IMR-90 (cell line): Measurements from ENCODE around the gene HSBP1L1. TPM values are rescaled to one million over a fixed set of nuclear protein-coding genes. Genes with fewer than 3 reads are reported as not detected.

Source experiments
- ATAC-seq: fragments of 200-7000 bp; cut with Tn5 transposase; 2 replicates; pipeline ENCODE4 v1.9.1; 2020; ENCODE audit warnings: low read depth, mild to moderate bottlenecking, moderate library complexity
- BruUV-seq: library from RNA; stranded (reverse); fragments of 400-500 nt; replicated peaks from 2 replicates; lab custom pipeline; 2021; lab: Mats Ljungman, UMichigan
- CTCF ChIA-PET: fragments of 300-600 bp; formaldehyde crosslinking; extraction: SDS; loops from one replicate; lab custom pipeline; 2021; ENCODE audit warnings: antibody characterized with exemption; lab: Yijun Ruan, JAX
- POLR2A ChIA-PET: fragments of 300-600 bp; sonication (Branson Sonifier 250); formaldehyde crosslinking; loops from one replicate; lab custom pipeline; 2022; ENCODE audit warnings: antibody characterized with exemption; ENCODE audit not compliant: unreplicated experiment; lab: Charles Lee
- DNase-seq: peaks from one replicate; pipeline ENCODE4 v3.0.0; 2013
- H2AFZ ChIP-seq: replicated peaks from 2 replicates; pipeline ENCODE3; 2013; ENCODE audit warnings: low read length, mild to moderate bottlenecking; ENCODE audit not compliant: poor library complexity
- H2AK5ac ChIP-seq: 2 replicates; pipeline ENCODE4 v1.6.1; 2013; ENCODE audit warnings: low read depth, low read length, inconsistent platforms
- H2AK9ac ChIP-seq: replicated peaks from 2 replicates; pipeline ENCODE3; 2013; ENCODE audit warnings: mild to moderate bottlenecking, low read depth, low read length, moderate library complexity; ENCODE audit not compliant: poor library complexity
- H2BK120ac ChIP-seq: 2 replicates; pipeline ENCODE4 v1.6.1; 2013; ENCODE audit warnings: low read depth, low read length, inconsistent platforms
- H2BK15ac ChIP-seq: 3 replicates; pipeline ENCODE4 v1.6.1; 2013; ENCODE audit warnings: low read depth, low read length, inconsistent platforms
- H2BK20ac ChIP-seq: 2 replicates; pipeline ENCODE4 v1.6.1; 2013; ENCODE audit warnings: low read depth, mild to moderate bottlenecking, inconsistent platforms, low read length, moderate library complexity
- H2BK5ac ChIP-seq: 2 replicates; pipeline ENCODE4 v1.6.1; 2013; ENCODE audit warnings: mild to moderate bottlenecking, low read depth, low read length, inconsistent platforms; ENCODE audit not compliant: poor library complexity, severe bottlenecking
- H3K14ac ChIP-seq: replicated peaks from 2 replicates; pipeline ENCODE4 v1.6.1; 2013; ENCODE audit warnings: low read depth, low read length, inconsistent platforms
- H3K18ac ChIP-seq: 2 replicates; pipeline ENCODE4 v1.6.1; 2013; ENCODE audit warnings: low read depth, low read length, control low read depth
- H3K23ac ChIP-seq: 2 replicates; pipeline ENCODE4 v1.6.1; 2013; ENCODE audit warnings: low read depth, low read length, inconsistent platforms
- H3K27ac ChIP-seq: 2 replicates; pipeline ENCODE4 v1.5.1; 2013; ENCODE audit warnings: mild to moderate bottlenecking, control low read depth, low read length; ENCODE audit not compliant: insufficient read depth
- H3K27me3 ChIP-seq: 2 replicates; pipeline ENCODE4 v1.6.1; 2013; ENCODE audit warnings: low read length; ENCODE audit not compliant: control insufficient read depth, insufficient read depth
- H3K36me3 ChIP-seq: 2 replicates; pipeline ENCODE4 v1.6.1; 2013; ENCODE audit warnings: low read length, mixed read lengths; ENCODE audit not compliant: control insufficient read depth, insufficient read depth
- H3K4ac ChIP-seq: 2 replicates; pipeline ENCODE4 v1.6.1; 2013; ENCODE audit warnings: low read depth, low read length, inconsistent platforms
- H3K4me1 ChIP-seq: 2 replicates; pipeline ENCODE4 v1.6.1; 2013; ENCODE audit warnings: low read length, mixed read lengths; ENCODE audit not compliant: control insufficient read depth, insufficient read depth
- H3K4me2 ChIP-seq: 2 replicates; pipeline ENCODE4 v1.6.1; 2013; ENCODE audit warnings: low read depth, mild to moderate bottlenecking, control low read depth, low read length, moderate library complexity
- H3K4me3 ChIP-seq: 2 replicates; pipeline ENCODE4 v1.5.1; 2013; ENCODE audit warnings: low read depth, mild to moderate bottlenecking, control low read depth, low read length, moderate library complexity; ENCODE audit not compliant: insufficient read depth
- H3K56ac ChIP-seq: 2 replicates; pipeline ENCODE4 v1.6.1; 2013; ENCODE audit warnings: low read length, inconsistent platforms; ENCODE audit not compliant: insufficient read depth; ENCODE audit errors: extremely low read depth
- H3K79me1 ChIP-seq, 2 experiments: 2 replicates each; pipeline ENCODE4 v1.6.1; 2013; ENCODE audit warnings: low read length in 2 of 2, inconsistent platforms in 1 of 2, low read depth in 1 of 2
- H3K9ac ChIP-seq: 2 replicates; pipeline ENCODE4 v1.6.1; 2013; ENCODE audit warnings: low read depth, low read length, control low read depth
- H3K9me1 ChIP-seq: 2 replicates; pipeline ENCODE4 v1.6.1; 2013; ENCODE audit warnings: low read length, inconsistent platforms; ENCODE audit not compliant: insufficient read depth
- H3K9me3 ChIP-seq: 2 replicates; pipeline ENCODE4 v1.6.1; 2013; ENCODE audit warnings: low read length; ENCODE audit not compliant: control insufficient read depth, insufficient read depth
- H4K20me1 ChIP-seq: 2 replicates; pipeline ENCODE4 v1.6.1; 2013; ENCODE audit warnings: low read length, inconsistent platforms; ENCODE audit not compliant: insufficient read depth
- H4K5ac ChIP-seq: 2 replicates; pipeline ENCODE4 v1.6.1; 2013; ENCODE audit warnings: mild to moderate bottlenecking, low read depth, low read length, control low read depth
- H4K8ac ChIP-seq, 2 experiments: 2 replicates each; pipeline ENCODE4 v1.6.1; 2013; ENCODE audit warnings: low read depth in 2 of 2, low read length in 2 of 2, control low read depth in 1 of 2, inconsistent platforms in 1 of 2
- H4K91ac ChIP-seq: 2 replicates; pipeline ENCODE4 v1.6.1; 2013; ENCODE audit warnings: low read depth, low read length, inconsistent platforms; ENCODE audit not compliant: insufficient read depth
- BHLHE40 ChIP-seq: fragments of 150-350 bp; IDR thresholded peaks from 2 replicates; pipeline ENCODE4 v1.6.1; 2016; ENCODE audit warnings: mild to moderate bottlenecking, low read depth, low read length
- CEBPB ChIP-seq: IDR thresholded peaks from 2 replicates; pipeline ENCODE4 v1.6.1; 2012; ENCODE audit warnings: low read depth, low read length, improper control_type of control experiment
- CHD1 ChIP-seq: IDR thresholded peaks from 2 replicates; pipeline ENCODE4 v1.6.1; 2012; ENCODE audit warnings: low read depth, low read length, improper control_type of control experiment
- FOS ChIP-seq: fragments of 150-350 bp; IDR thresholded peaks from 2 replicates; pipeline ENCODE4 v1.6.1; 2016; ENCODE audit warnings: low read depth, low read length
- MAFK ChIP-seq: IDR thresholded peaks from 2 replicates; pipeline ENCODE4 v1.6.1; 2012; ENCODE audit warnings: low read depth, low read length, improper control_type of control experiment
- MAZ ChIP-seq: IDR thresholded peaks from 2 replicates; pipeline ENCODE4 v1.6.1; 2012; ENCODE audit warnings: low read depth, mild to moderate bottlenecking, low read length, improper control_type of control experiment, moderate library complexity, borderline replicate concordance
- MXI1 ChIP-seq: IDR thresholded peaks from 2 replicates; pipeline ENCODE4 v1.6.1; 2012; ENCODE audit warnings: low read depth, mild to moderate bottlenecking, low read length, moderate library complexity, borderline replicate concordance
- NFE2L2 ChIP-seq: fragments of 150-350 bp; IDR thresholded peaks from 2 replicates; pipeline ENCODE4 v1.6.1; 2016; ENCODE audit warnings: low read depth, mild to moderate bottlenecking, low read length
- POLR2A ChIP-seq: IDR thresholded peaks from 2 replicates; pipeline ENCODE4 v1.6.1; 2012; ENCODE audit warnings: mild to moderate bottlenecking, low read depth, low read length
- RAD21 ChIP-seq: IDR thresholded peaks from 2 replicates; pipeline ENCODE4 v1.6.1; 2012; ENCODE audit warnings: low read length, improper control_type of control experiment
- RCOR1 ChIP-seq: IDR thresholded peaks from 2 replicates; pipeline ENCODE4 v1.6.1; 2012; ENCODE audit warnings: mild to moderate bottlenecking, low read length, improper control_type of control experiment; ENCODE audit not compliant: insufficient replicate concordance
- RFX5 ChIP-seq: IDR thresholded peaks from 2 replicates; pipeline ENCODE4 v1.8.0; 2012; ENCODE audit warnings: low read depth, mild to moderate bottlenecking, low read length, moderate library complexity
- SMC3 ChIP-seq: fragments of 150-350 bp; IDR thresholded peaks from 2 replicates; pipeline ENCODE4 v1.6.1; 2016; ENCODE audit warnings: low read depth, mild to moderate bottlenecking, antibody characterized with exemption, low read length, moderate library complexity
- WGBS, 2 experiments: methylation state at CpG; one replicate each; pipeline versions ENCODE4 v1.1.5 to v1.1.7; 2013; ENCODE audit warnings: missing lambda C conversion rate in 2 of 2; ENCODE audit not compliant: insufficient read length in 1 of 2; ENCODE audit errors: extremely low coverage in 2 of 2; 5-methylcytosine and 5-hydroxymethylcytosine counted together
- dilution Hi-C: fragments of 300-500 bp; cut with HindIII; formaldehyde crosslinking; loops from one replicate; pipeline ENCODE4 v1.14.3; 2018; ENCODE audit warnings: low sequenced_read_pairs; ENCODE audit not compliant: unreplicated experiment
- in situ Hi-C: fragments of 300-500 bp; cut with MboI; formaldehyde crosslinking; loops from 3 replicates; pipeline ENCODE4 v1.14.3; 2019; ENCODE audit warnings: low sequenced_read_pairs, inconsistent platforms, mixed read lengths
- intact Hi-C: fragments of 100-400 bp; cut with micrococcal nuclease; formaldehyde crosslinking; loops from 2 replicates; pipeline ENCODE4 v1.10.0; 2022
- polyA plus RNA-seq, 3 experiments: library from polyadenylated mRNA; depleted of rRNA; stranded (reverse); fragments of >200 nt; gene quantifications; 2 replicates each; pipeline ENCODE4 v1.2.3, GENCODE V29; 2012; ENCODE audit warnings: low replicate concordance in 1 of 3
- total RNA-seq: library from RNA; depleted of rRNA; stranded (reverse); fragments of >200 nt; gene quantifications from 2 replicates; pipeline ENCODE4 v1.2.3, GENCODE V29; 2012
- TF ChIP-seq, protein P1 (sequence below): fragments of 150-350 bp; IDR thresholded peaks from 2 replicates; pipeline ENCODE4 v1.6.1; 2016; ENCODE audit warnings: low read depth, mild to moderate bottlenecking, low read length, moderate library complexity, borderline replicate concordance
- TF ChIP-seq, protein P2 (sequence below): conservative IDR thresholded peaks from 2 replicates; pipeline ENCODE4 v1.5.1; 2012; ENCODE audit warnings: mild to moderate bottlenecking, low read depth, low read length, improper control_type of control experiment
- TF ChIP-seq, protein P3 (sequence below): fragments of 150-350 bp; IDR thresholded peaks from 2 replicates; pipeline ENCODE4 v1.6.1; 2017; ENCODE audit warnings: mild to moderate bottlenecking, antibody characterized with exemption, low read length, low read depth

Gene HSBP1L1
- total and polyA plus RNA-seq, 2 of the 4 experiments (the other 2 are of a cell fraction), result 8.6 to 18.0 TPM

DNA sequence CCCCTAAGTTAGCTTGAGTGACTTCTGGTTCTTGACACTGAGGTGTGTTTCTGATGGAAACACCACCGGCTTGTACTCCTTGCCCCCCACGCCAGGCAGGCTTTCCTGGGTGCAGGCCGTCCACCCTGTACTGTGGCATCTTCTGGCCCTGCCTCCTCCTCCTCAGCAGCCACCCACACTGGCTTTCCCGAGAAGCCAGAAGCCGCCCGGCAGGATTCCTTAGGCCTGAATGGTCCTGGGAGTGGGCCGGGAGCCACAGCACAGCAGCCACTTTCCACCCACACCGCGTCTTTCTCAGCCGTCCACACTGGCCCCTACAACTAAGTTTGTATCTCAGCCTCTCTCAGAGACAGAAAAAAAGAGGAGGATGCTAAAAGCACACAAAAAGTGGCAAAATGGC is 2.1 kb upstream of the HSBP1L1 start:
- H3K9ac ChIP-seq, result no peak overlapping the region
- no peak overlapping the region for H3K14ac ChIP-seq
- peak overlapping the region; percentile 3 for H2AFZ ChIP-seq
- no peak overlapping the region for H3K4me2 ChIP-seq
- H2AK9ac ChIP-seq, result peak overlapping the region; percentile 33
- peak overlapping the region; percentile 27; the same call in 1 of the 2 replicates for H4K91ac ChIP-seq
- DNase-seq, result peak; percentile 61
- peaks cover 3% of the 10 kb centered on the region; the same call in 1 of the 2 replicates for H3K9me1 ChIP-seq
- H3K23ac ChIP-seq, result no peak overlapping the region
- 0 out of 2 replicates have a peak, but pooled peaks cover 2% of the 10 kb centered on the region for H3K36me3 ChIP-seq
- dilution Hi-C loops, result no loop called here
- H4K20me1 ChIP-seq, result peaks cover 6% of the 10 kb centered on the region; the same call in 1 of the 2 replicates
- BruUV-seq, result no TSS peak
- peak overlapping the region; percentile 2 for H2AK5ac ChIP-seq
- peaks cover 0 to 13% of the 10 kb centered on the region in 2 experiments; a peak in 2 of 4 replicates for H3K79me1 ChIP-seq
- intact Hi-C loops, result loop anchor here (10.0 kb wide), 1 partner anchor 118 kb away; no protein-coding TSS in a partner anchor
- no peak overlapping the region for H3K27ac ChIP-seq
- WGBS, 2 experiments, result 100% methylated on average over 1 of the region's 10 CpGs; no CpG with 5 or more reads in 1 of the 2 experiments
- H3K4me3 ChIP-seq, result no peak overlapping the region
- H4K5ac ChIP-seq, result no peak overlapping the region
- H3K18ac ChIP-seq, result no peak overlapping the region
- H3K9me3 ChIP-seq, result no peaks in the 10 kb centered on the region
- ATAC-seq, result peak; percentile 36
- H3K27me3 ChIP-seq, result no peaks in the 10 kb centered on the region
- H2BK120ac ChIP-seq, result no peak overlapping the region
- H2BK20ac ChIP-seq, result 0 out of 2 replicates have a peak overlapping the region, but pooled peaks have one; percentile 2
- POLR2A ChIA-PET, result no interaction called here
- peak overlapping the region in 1 of 2 experiments; percentile 11; a peak in 1 of 4 replicates for H4K8ac ChIP-seq
- in situ Hi-C loops, result no loop called here
- no peak overlapping the region for H2BK15ac ChIP-seq
- CTCF ChIA-PET, result no interaction called here
- no peak overlapping the region for H3K56ac ChIP-seq
- TF ChIP-seq BHLHE40, result no peak
- TF ChIP-seq, protein P1, sequence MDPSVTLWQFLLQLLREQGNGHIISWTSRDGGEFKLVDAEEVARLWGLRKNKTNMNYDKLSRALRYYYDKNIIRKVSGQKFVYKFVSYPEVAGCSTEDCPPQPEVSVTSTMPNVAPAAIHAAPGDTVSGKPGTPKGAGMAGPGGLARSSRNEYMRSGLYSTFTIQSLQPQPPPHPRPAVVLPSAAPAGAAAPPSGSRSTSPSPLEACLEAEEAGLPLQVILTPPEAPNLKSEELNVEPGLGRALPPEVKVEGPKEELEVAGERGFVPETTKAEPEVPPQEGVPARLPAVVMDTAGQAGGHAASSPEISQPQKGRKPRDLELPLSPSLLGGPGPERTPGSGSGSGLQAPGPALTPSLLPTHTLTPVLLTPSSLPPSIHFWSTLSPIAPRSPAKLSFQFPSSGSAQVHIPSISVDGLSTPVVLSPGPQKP, result no peak
- TF ChIP-seq, protein P2, sequence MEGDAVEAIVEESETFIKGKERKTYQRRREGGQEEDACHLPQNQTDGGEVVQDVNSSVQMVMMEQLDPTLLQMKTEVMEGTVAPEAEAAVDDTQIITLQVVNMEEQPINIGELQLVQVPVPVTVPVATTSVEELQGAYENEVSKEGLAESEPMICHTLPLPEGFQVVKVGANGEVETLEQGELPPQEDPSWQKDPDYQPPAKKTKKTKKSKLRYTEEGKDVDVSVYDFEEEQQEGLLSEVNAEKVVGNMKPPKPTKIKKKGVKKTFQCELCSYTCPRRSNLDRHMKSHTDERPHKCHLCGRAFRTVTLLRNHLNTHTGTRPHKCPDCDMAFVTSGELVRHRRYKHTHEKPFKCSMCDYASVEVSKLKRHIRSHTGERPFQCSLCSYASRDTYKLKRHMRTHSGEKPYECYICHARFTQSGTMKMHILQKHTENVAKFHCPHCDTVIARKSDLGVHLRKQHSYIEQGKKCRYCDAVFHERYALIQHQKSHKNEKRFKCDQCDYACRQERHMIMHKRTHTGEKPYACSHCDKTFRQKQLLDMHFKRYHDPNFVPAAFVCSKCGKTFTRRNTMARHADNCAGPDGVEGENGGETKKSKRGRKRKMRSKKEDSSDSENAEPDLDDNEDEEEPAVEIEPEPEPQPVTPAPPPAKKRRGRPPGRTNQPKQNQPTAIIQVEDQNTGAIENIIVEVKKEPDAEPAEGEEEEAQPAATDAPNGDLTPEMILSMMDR, result no peak
- TF ChIP-seq, protein P3, sequence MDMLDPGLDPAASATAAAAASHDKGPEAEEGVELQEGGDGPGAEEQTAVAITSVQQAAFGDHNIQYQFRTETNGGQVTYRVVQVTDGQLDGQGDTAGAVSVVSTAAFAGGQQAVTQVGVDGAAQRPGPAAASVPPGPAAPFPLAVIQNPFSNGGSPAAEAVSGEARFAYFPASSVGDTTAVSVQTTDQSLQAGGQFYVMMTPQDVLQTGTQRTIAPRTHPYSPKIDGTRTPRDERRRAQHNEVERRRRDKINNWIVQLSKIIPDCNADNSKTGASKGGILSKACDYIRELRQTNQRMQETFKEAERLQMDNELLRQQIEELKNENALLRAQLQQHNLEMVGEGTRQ, result no peak
- TF ChIP-seq MAZ, result no peak
- TF ChIP-seq POLR2A, result no peak
- TF ChIP-seq MXI1, result no peak
- no peak for TF ChIP-seq CEBPB
- TF ChIP-seq RAD21, result no peak
- no peak for TF ChIP-seq CHD1
- no peak for TF ChIP-seq FOS
- TF ChIP-seq NFE2L2, result no peak
- no peak for TF ChIP-seq MAFK
- TF ChIP-seq RCOR1, result no peak
- TF ChIP-seq RFX5, result no peak
- no peak for TF ChIP-seq SMC3
- H2BK5ac ChIP-seq, result no peak overlapping the region
- peaks cover 7% of the 10 kb centered on the region for H3K4me1 ChIP-seq
- H3K4ac ChIP-seq, result peak overlapping the region; percentile 26
